ENCODE measurements around the gene HELZ. TPM values are rescaled to one million over a fixed set of nuclear protein-coding genes. Genes with fewer than 3 reads are reported as not detected.
A peak's percentile ranks its signal among the peaks of the same experiment; 100 is the strongest.
"Not testable (repeated sequence)": the region's sequence is repeated elsewhere in the genome, so short reads cannot be mapped to it uniquely, and the experiment has no call there.

HELZ gene
- 1 to 10 TPM; 2.1 to 3.9 TPM for polyA plus RNA-seq

GRCh38 chr17:67245073-67245693 lies at the start of gene HELZ:
TSS of gene HELZ (minus strand) at chr17:67245196. CDS start at chr17:67218804, 26,392 bp downstream.
- H3K27ac ChIP-seq (ENCODE audit: low read depth in 2 of 2, low read length in 1 of 2) = peak within 1 kb of the TSS; percentile 74 to 75
- 1% methylated on average over 60 to 67 of the region's 67 CpGs for WGBS, 2 donors
- H3K36me3 ChIP-seq (ENCODE audit: control insufficient read depth in 2 of 2, insufficient read depth in 2 of 2, low read length in 1 of 2) = no peaks in the 10 kb centered on the region
- no peaks in the 10 kb centered on the region for H3K9me3 ChIP-seq (ENCODE audit: control insufficient read depth in 2 of 2, insufficient read depth in 1 of 2, low read depth in 1 of 2, low read length in 1 of 2)
- peak within 1 kb of the TSS; percentile 65 to 82 for H3K4me3 ChIP-seq (ENCODE audit: low read depth in 1 of 2, low read length in 2 of 2)
- no peaks in the 10 kb centered on the region for H3K4me1 ChIP-seq (ENCODE audit: control insufficient read depth in 2 of 2, insufficient read depth in 2 of 2, low read length in 1 of 2)
- no peaks in the 10 kb centered on the region for H3K27me3 ChIP-seq (ENCODE audit: control insufficient read depth in 1 of 2, insufficient read depth in 2 of 2, low read length in 2 of 2)

GRCh38 chr17:67293251-67294203 lies 48.5 kb upstream of the HELZ start:
- Histone ChIP-seq H3K36me3 (ENCODE audit: control insufficient read depth in 2 of 2, insufficient read depth in 2 of 2, low read length in 1 of 2) (no peaks in the 10 kb centered on the region), H3K4me3 (ENCODE audit: low read depth in 1 of 2, low read length in 2 of 2) (no peak overlapping the region), H3K4me1 (ENCODE audit: control insufficient read depth in 2 of 2, insufficient read depth in 2 of 2, low read length in 1 of 2) (peaks cover 0 to 2% of the 10 kb centered on the region in 2 donors), H3K27ac (ENCODE audit: low read depth in 2 of 2, low read length in 1 of 2) (no peak overlapping the region), H3K27me3 (ENCODE audit: control insufficient read depth in 1 of 2, insufficient read depth in 2 of 2, low read length in 2 of 2) (no peaks in the 10 kb centered on the region), H3K9me3 (ENCODE audit: control insufficient read depth in 2 of 2, insufficient read depth in 1 of 2, low read depth in 1 of 2, low read length in 1 of 2) (no peaks in the 10 kb centered on the region)
- 54 to 60% methylated on average over 32 of the region's 32 CpGs for WGBS, 2 donors

- 49 to 53% methylated on average over 11 of the region's 11 CpGs for WGBS, 2 donors
- no peaks in the 10 kb centered on the region for H3K9me3 ChIP-seq (ENCODE audit: control insufficient read depth in 2 of 2, insufficient read depth in 1 of 2, low read depth in 1 of 2, low read length in 1 of 2)
- no peaks in the 10 kb centered on the region for H3K4me1 ChIP-seq (ENCODE audit: control insufficient read depth in 2 of 2, insufficient read depth in 2 of 2, low read length in 1 of 2)
- no peaks in the 10 kb centered on the region for H3K36me3 ChIP-seq (ENCODE audit: control insufficient read depth in 2 of 2, insufficient read depth in 2 of 2, low read length in 1 of 2)
- no peak overlapping the region for H3K27ac ChIP-seq (ENCODE audit: low read depth in 2 of 2, low read length in 1 of 2)
- no peak overlapping the region for H3K4me3 ChIP-seq (ENCODE audit: low read depth in 1 of 2, low read length in 2 of 2)
- no peaks in the 10 kb centered on the region for H3K27me3 ChIP-seq (ENCODE audit: control insufficient read depth in 1 of 2, insufficient read depth in 2 of 2, low read length in 2 of 2)
Observed at GRCh38 chr17:67290711-67291291, 45.8 kb upstream of the HELZ start.

- Histone ChIP-seq H3K27me3 (ENCODE audit: control insufficient read depth in 1 of 2, insufficient read depth in 2 of 2, low read length in 2 of 2) (no peaks in the 10 kb centered on the region), H3K4me3 (ENCODE audit: low read depth in 1 of 2, low read length in 2 of 2) (no peak overlapping the region), H3K4me1 (ENCODE audit: control insufficient read depth in 2 of 2, insufficient read depth in 2 of 2, low read length in 1 of 2) (no peaks in the 10 kb centered on the region), H3K27ac (ENCODE audit: low read depth in 2 of 2, low read length in 1 of 2) (no peak overlapping the region), H3K9me3 (ENCODE audit: control insufficient read depth in 2 of 2, insufficient read depth in 1 of 2, low read depth in 1 of 2, low read length in 1 of 2) (no peaks in the 10 kb centered on the region), H3K36me3 (ENCODE audit: control insufficient read depth in 2 of 2, insufficient read depth in 2 of 2, low read length in 1 of 2) (no peaks in the 10 kb centered on the region)
- 94 to 95% methylated on average over 3 of the region's 3 CpGs for WGBS, 2 donors
Observed at GRCh38 chr17:67290244-67290643, 45.2 kb upstream of the HELZ start.

GRCh38 chr17:67289181-67289876 lies 44.3 kb upstream of the HELZ start:
- Histone ChIP-seq H3K4me1 (ENCODE audit: control insufficient read depth in 2 of 2, insufficient read depth in 2 of 2, low read length in 1 of 2) (no peaks in the 10 kb centered on the region), H3K27me3 (ENCODE audit: control insufficient read depth in 1 of 2, insufficient read depth in 2 of 2, low read length in 2 of 2) (no peaks in the 10 kb centered on the region), H3K4me3 (ENCODE audit: low read depth in 1 of 2, low read length in 2 of 2) (no peak overlapping the region), H3K27ac (ENCODE audit: low read depth in 2 of 2, low read length in 1 of 2) (no peak overlapping the region), H3K36me3 (ENCODE audit: control insufficient read depth in 2 of 2, insufficient read depth in 2 of 2, low read length in 1 of 2) (no peaks in the 10 kb centered on the region), H3K9me3 (ENCODE audit: control insufficient read depth in 2 of 2, insufficient read depth in 1 of 2, low read depth in 1 of 2, low read length in 1 of 2) (no peaks in the 10 kb centered on the region)
- WGBS, 2 donors = 10 to 24% methylated on average over 14 of the region's 14 CpGs

GRCh38 chr17:67286826-67287225 lies 41.8 kb upstream of the HELZ start:
- not testable (repeated sequence) for H3K36me3 ChIP-seq (ENCODE audit: control insufficient read depth in 2 of 2, insufficient read depth in 2 of 2, low read length in 1 of 2)
- 78 to 88% methylated on average over 3 of the region's 3 CpGs for WGBS, 2 donors

GRCh38 chr17:67285360-67285759 lies 40.4 kb upstream of the HELZ start:
- Histone ChIP-seq H3K36me3 (ENCODE audit: control insufficient read depth in 2 of 2, insufficient read depth in 2 of 2, low read length in 1 of 2) (no peaks in the 10 kb centered on the region), H3K4me1 (ENCODE audit: control insufficient read depth in 2 of 2, insufficient read depth in 2 of 2, low read length in 1 of 2) (no peaks in the 10 kb centered on the region), H3K4me3 (ENCODE audit: low read depth in 1 of 2, low read length in 2 of 2) (no peak overlapping the region), H3K27ac (ENCODE audit: low read depth in 2 of 2, low read length in 1 of 2) (no peak overlapping the region), H3K27me3 (ENCODE audit: control insufficient read depth in 1 of 2, insufficient read depth in 2 of 2, low read length in 2 of 2) (no peaks in the 10 kb centered on the region), H3K9me3 (ENCODE audit: control insufficient read depth in 2 of 2, insufficient read depth in 1 of 2, low read depth in 1 of 2, low read length in 1 of 2) (no peaks in the 10 kb centered on the region)
- WGBS, 2 donors = 74 to 80% methylated on average over 1 of the region's 1 CpG

More at GRCh38 chr17:67286826-67287225, 41.8 kb upstream of the HELZ start:
- H3K4me3 ChIP-seq (ENCODE audit: low read depth in 1 of 2, low read length in 2 of 2); H3K27ac ChIP-seq (ENCODE audit: low read depth in 2 of 2, low read length in 1 of 2); H3K27me3 ChIP-seq (ENCODE audit: control insufficient read depth in 1 of 2, insufficient read depth in 2 of 2, low read length in 2 of 2); H3K4me1 ChIP-seq (ENCODE audit: control insufficient read depth in 2 of 2, insufficient read depth in 2 of 2, low read length in 1 of 2); H3K9me3 ChIP-seq (ENCODE audit: control insufficient read depth in 2 of 2, insufficient read depth in 1 of 2, low read depth in 1 of 2, low read length in 1 of 2): not testable (repeated sequence)

- no peaks in the 10 kb centered on the region for H3K27me3 ChIP-seq (ENCODE audit: control insufficient read depth in 1 of 2, insufficient read depth in 2 of 2, low read length in 2 of 2)
- H3K27ac ChIP-seq (ENCODE audit: low read depth in 2 of 2, low read length in 1 of 2) = no peak overlapping the region
- 80 to 85% methylated on average over 5 of the region's 5 CpGs for WGBS, 2 donors
- no peak overlapping the region for H3K4me3 ChIP-seq (ENCODE audit: low read depth in 1 of 2, low read length in 2 of 2)
- no peaks in the 10 kb centered on the region for H3K36me3 ChIP-seq (ENCODE audit: control insufficient read depth in 2 of 2, insufficient read depth in 2 of 2, low read length in 1 of 2)
- no peaks in the 10 kb centered on the region for H3K9me3 ChIP-seq (ENCODE audit: control insufficient read depth in 2 of 2, insufficient read depth in 1 of 2, low read depth in 1 of 2, low read length in 1 of 2)
- no peaks in the 10 kb centered on the region for H3K4me1 ChIP-seq (ENCODE audit: control insufficient read depth in 2 of 2, insufficient read depth in 2 of 2, low read length in 1 of 2)
Observed at GRCh38 chr17:67283731-67284516, 38.9 kb upstream of the HELZ start.

- Histone ChIP-seq H3K27ac (ENCODE audit: low read depth in 2 of 2, low read length in 1 of 2) (peak overlapping the region in 1 of 2 donors; percentile 24), H3K27me3 (ENCODE audit: control insufficient read depth in 1 of 2, insufficient read depth in 2 of 2, low read length in 2 of 2) (no peaks in the 10 kb centered on the region), H3K4me1 (ENCODE audit: control insufficient read depth in 2 of 2, insufficient read depth in 2 of 2, low read length in 1 of 2) (no peaks in the 10 kb centered on the region), H3K9me3 (ENCODE audit: control insufficient read depth in 2 of 2, insufficient read depth in 1 of 2, low read depth in 1 of 2, low read length in 1 of 2) (no peaks in the 10 kb centered on the region), H3K4me3 (ENCODE audit: low read depth in 1 of 2, low read length in 2 of 2) (no peak overlapping the region), H3K36me3 (ENCODE audit: control insufficient read depth in 2 of 2, insufficient read depth in 2 of 2, low read length in 1 of 2) (no peaks in the 10 kb centered on the region)
- 38 to 59% methylated on average over 8 of the region's 8 CpGs for WGBS, 2 donors
Observed at GRCh38 chr17:67281743-67282142, 36.7 kb upstream of the HELZ start.

All from esophagus (tissue), 2 donors.